Caco-2 (cell line): ENCODE measurements around the gene DPF3. TPM values are rescaled to one million over a fixed set of nuclear protein-coding genes. Genes with fewer than 3 reads are reported as not detected.

Source experiments
- BruUV-seq: library from RNA; stranded (reverse); fragments of 400-500 nt; replicated peaks from 2 replicates; lab custom pipeline; 2021; lab: Mats Ljungman, UMichigan
- CTCF ChIA-PET: fragments of 300-600 bp; sonication (Branson Sonifier 250); formaldehyde crosslinking; loops from one replicate; lab custom pipeline; 2022; ENCODE audit warnings: antibody characterized with exemption; lab: Charles Lee
- POLR2A ChIA-PET: fragments of 300-600 bp; sonication (Branson Sonifier 250); formaldehyde crosslinking; loops from one replicate; lab custom pipeline; 2022; ENCODE audit warnings: antibody characterized with exemption; lab: Charles Lee
- DNase-seq, 2 experiments: peaks; one replicate each; pipeline versions ENCODE4 v3.0.0 to v3.0.0-alpha.2; 2020 to 2022
- H3K27me3 ChIP-seq: replicated peaks from 2 replicates; pipeline ENCODE4 v1.6.0; 2011; ENCODE audit warnings: low read length; ENCODE audit not compliant: control insufficient read depth, insufficient read depth
- H3K36me3 ChIP-seq: 2 replicates; pipeline ENCODE4 v1.5.1; 2011; ENCODE audit warnings: low read length; ENCODE audit not compliant: control insufficient read depth, insufficient read depth
- H3K4me1 ChIP-seq: fragments of 250-450 bp; sonication (Bioruptor Pico); 2 replicates; pipeline ENCODE4 v1.5.1; 2020; ENCODE audit warnings: mild to moderate bottlenecking
- H3K4me3 ChIP-seq: 2 replicates; pipeline ENCODE4 v1.5.1; 2011; ENCODE audit warnings: low read depth, mild to moderate bottlenecking, control low read depth, low read length
- H3K9me3 ChIP-seq: fragments of 250-450 bp; sonication (Bioruptor Pico); 2 replicates; pipeline ENCODE4 v1.5.1; 2020; ENCODE audit warnings: mild to moderate bottlenecking, moderate library complexity
- H3K27ac Mint-ChIP-seq: one replicate; pipeline ENCODE4 v1.8.0; 2022; ENCODE audit warnings: mixed read lengths; ENCODE audit not compliant: unreplicated experiment
- H3K27me3 Mint-ChIP-seq: one replicate; pipeline ENCODE4 v1.8.0; 2022; ENCODE audit warnings: mixed read lengths; ENCODE audit not compliant: insufficient read depth, unreplicated experiment
- H3K36me3 Mint-ChIP-seq: one replicate; pipeline ENCODE4 v1.8.0; 2022; ENCODE audit warnings: mild to moderate bottlenecking, mixed read lengths; ENCODE audit not compliant: insufficient read depth, unreplicated experiment
- H3K4me1 Mint-ChIP-seq: one replicate; pipeline ENCODE4 v1.8.0; 2022; ENCODE audit warnings: low read depth, mixed read lengths; ENCODE audit not compliant: unreplicated experiment
- H3K4me3 Mint-ChIP-seq: one replicate; pipeline ENCODE4 v1.8.0; 2022; ENCODE audit warnings: mild to moderate bottlenecking, moderate library complexity, mixed read lengths; ENCODE audit not compliant: unreplicated experiment
- H3K9me3 Mint-ChIP-seq: one replicate; pipeline ENCODE4 v1.8.0; 2022; ENCODE audit warnings: mixed read lengths; ENCODE audit not compliant: unreplicated experiment
- CTCF ChIP-seq, 2 experiments: fragments of 200-600 bp in 1 of 2; IDR thresholded peaks; 1 replicate in 1 of 2; 2 replicates in 1 of 2; pipeline versions ENCODE4 v1.5.1 to v1.8.0; 2011 to 2022; ENCODE audit warnings: antibody characterized with exemption in 1 of 2, control low read depth in 1 of 2, inconsistent platforms in 1 of 2, low read depth in 1 of 2, low read length in 1 of 2, mild to moderate bottlenecking in 1 of 2, moderate library complexity in 1 of 2; ENCODE audit not compliant: insufficient read depth in 1 of 2, severe bottlenecking in 1 of 2, unreplicated experiment in 1 of 2
- intact Hi-C: fragments of 100-400 bp; cut with micrococcal nuclease; formaldehyde crosslinking; loops from one replicate; pipeline ENCODE4 v1.10.0; 2022; ENCODE audit not compliant: unreplicated experiment
- total RNA-seq: library from RNA; stranded (reverse); gene quantifications from 2 replicates; pipeline ENCODE4 v1.2.3, GENCODE V29; 2022

Gene DPF3
- total RNA-seq, 1 experiment from 2014 or later: not detected

DNA sequence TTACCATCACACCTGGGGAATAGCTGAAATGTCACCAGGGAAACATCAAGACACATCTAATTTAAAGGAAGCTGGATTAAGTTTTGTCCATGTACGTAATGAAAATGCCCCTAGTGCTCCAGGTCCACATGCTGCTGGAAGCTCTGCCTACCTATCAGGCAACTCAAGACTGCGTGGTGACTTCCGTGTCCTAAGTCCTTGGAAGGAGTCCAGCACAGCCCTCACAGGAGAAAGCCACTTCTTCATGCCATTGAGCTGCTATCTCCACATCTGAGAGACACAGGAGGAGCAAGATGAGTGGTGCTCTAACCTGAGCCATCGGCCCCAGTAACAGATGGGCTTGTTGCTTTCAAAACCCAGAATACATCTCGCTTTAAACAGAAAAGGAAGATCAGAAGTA is 316.4 kb downstream of the DPF3 start:
- peaks cover 38% of the 10 kb centered on the region for H3K27me3 Mint-ChIP-seq
- H3K36me3 ChIP-seq: no peaks in the 10 kb centered on the region
- no peak overlapping the region for H3K4me3 ChIP-seq
- H3K27me3 ChIP-seq: no peaks in the 10 kb centered on the region; the same call in none of the 2 replicates
- no peaks in the 10 kb centered on the region for H3K4me1 ChIP-seq
- H3K27ac Mint-ChIP-seq: no peak overlapping the region
- TF ChIP-seq CTCF (IDR thresholded peaks at IDR 0.05; ENCODE audit: insufficient read depth in 1 of 2, low read depth in 1 of 2, low read length in 1 of 2, severe bottlenecking in 1 of 2, unreplicated experiment in 1 of 2): no peak
- no peak overlapping the region for H3K4me3 Mint-ChIP-seq
- ChIA-PET POLR2A (no interaction called here), CTCF (no interaction called here)
- BruUV-seq: no TSS peak
- H3K36me3 Mint-ChIP-seq: no peaks in the 10 kb centered on the region
- no peaks in the 10 kb centered on the region for H3K9me3 Mint-ChIP-seq
- intact Hi-C loops: no loop called here
- no peaks in the 10 kb centered on the region for H3K4me1 Mint-ChIP-seq
- no peak for DNase-seq
- no peaks in the 10 kb centered on the region for H3K9me3 ChIP-seq

GRCh38 chr14:72576258-72576657 is 317.6 kb downstream of the DPF3 start:
- 0 out of 2 replicates have a peak, but pooled peaks cover 4% of the 10 kb centered on the region for H3K9me3 ChIP-seq
- ChIA-PET CTCF (no interaction called here), POLR2A (no interaction called here)
- peaks cover 38% of the 10 kb centered on the region for H3K27me3 Mint-ChIP-seq
- H3K4me3 Mint-ChIP-seq: no peak overlapping the region
- no peaks in the 10 kb centered on the region for H3K4me1 Mint-ChIP-seq
- intact Hi-C loops: no loop called here
- no TSS peak for BruUV-seq
- no peaks in the 10 kb centered on the region; the same call in none of the 2 replicates for H3K27me3 ChIP-seq
- H3K27ac Mint-ChIP-seq: no peak overlapping the region
- no peak for TF ChIP-seq CTCF (IDR thresholded peaks at IDR 0.05; ENCODE audit: insufficient read depth in 1 of 2, low read depth in 1 of 2, low read length in 1 of 2, severe bottlenecking in 1 of 2, unreplicated experiment in 1 of 2)
- DNase-seq: no peak
- H3K4me1 ChIP-seq: no peaks in the 10 kb centered on the region
- H3K4me3 ChIP-seq: no peak overlapping the region
- no peaks in the 10 kb centered on the region for H3K36me3 ChIP-seq
- H3K9me3 Mint-ChIP-seq: no peaks in the 10 kb centered on the region
- no peaks in the 10 kb centered on the region for H3K36me3 Mint-ChIP-seq

DNA sequence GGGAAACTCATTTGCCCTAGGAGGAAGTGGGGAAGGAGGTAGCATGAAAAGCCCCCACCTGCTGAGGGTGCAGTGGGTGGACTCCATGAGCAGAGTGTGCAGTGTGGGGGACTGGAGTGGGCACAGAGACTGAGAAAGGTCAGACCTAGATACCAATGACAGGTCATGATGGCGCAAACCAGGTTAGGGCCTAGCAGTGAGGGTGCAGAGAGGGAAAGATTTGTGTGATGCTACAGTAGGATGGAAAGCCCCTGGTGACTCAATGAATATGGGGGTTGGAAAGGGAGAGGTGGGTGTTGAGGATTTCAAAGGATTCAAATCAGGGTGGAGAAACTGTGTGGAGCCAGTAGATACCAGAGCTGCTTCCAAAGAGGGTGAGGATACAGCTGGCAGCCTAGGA is 319.2 kb downstream of the DPF3 start:
- Histone ChIP-seq H3K36me3 (no peaks in the 10 kb centered on the region), H3K4me1 (no peaks in the 10 kb centered on the region), H3K27me3 (no peaks in the 10 kb centered on the region; the same call in 1 of the 2 replicates), H3K9me3 (0 out of 2 replicates have a peak, but pooled peaks cover 4% of the 10 kb centered on the region), H3K4me3 (no peak overlapping the region)
- Mint-ChIP-seq H3K4me1 (no peaks in the 10 kb centered on the region), H3K27me3 (peaks cover 37% of the 10 kb centered on the region), H3K36me3 (no peaks in the 10 kb centered on the region), H3K9me3 (no peaks in the 10 kb centered on the region), H3K4me3 (no peak overlapping the region), H3K27ac (no peak overlapping the region)
- DNase-seq: no peak
- ChIA-PET CTCF (no interaction called here), POLR2A (no interaction called here)
- TF ChIP-seq CTCF (IDR thresholded peaks at IDR 0.05; ENCODE audit: insufficient read depth in 1 of 2, low read depth in 1 of 2, low read length in 1 of 2, severe bottlenecking in 1 of 2, unreplicated experiment in 1 of 2): no peak
- intact Hi-C loops: no loop called here
- BruUV-seq: no TSS peak
